ENCODE results near the gene PNLIPRP2. TPM values are rescaled to one million over a fixed set of nuclear protein-coding genes. Genes with fewer than 3 reads are reported as not detected.

Gene PNLIPRP2
- polyA plus RNA-seq, 1 experiment, result not detected

- no peak for TF ChIP-seq CTCF (IDR thresholded peaks at IDR 0.05; ENCODE audit: insufficient read depth, low read depth, low read length)
- Histone ChIP-seq H3K36me3 (ENCODE audit: control insufficient read depth, insufficient read depth, low read length) (no peaks in the 10 kb centered on the region), H3K27me3 (ENCODE audit: control insufficient read depth, insufficient read depth, low read length) (no peaks in the 10 kb centered on the region), H3K4me3 (ENCODE audit: low read depth, low read length) (no peak overlapping the region)
- ChIA-PET POLR2A (no interaction called here), CTCF (interaction anchor here (0.7 kb wide), 1 partner anchor 155 kb away, joined by 3 read pairs; no protein-coding TSS in a partner anchor)
- no peak for DNase-seq (ENCODE audit: low read depth)
Observed at GRCh38 chr10:116631871-116632295, 11.1 kb downstream of the PNLIPRP2 start.

- no peak for TF ChIP-seq CTCF (IDR thresholded peaks at IDR 0.05; ENCODE audit: insufficient read depth, low read depth, low read length)
- Histone ChIP-seq H3K4me3 (ENCODE audit: low read depth, low read length) (no peak overlapping the region), H3K36me3 (ENCODE audit: control insufficient read depth, insufficient read depth, low read length) (no peaks in the 10 kb centered on the region), H3K27me3 (ENCODE audit: control insufficient read depth, insufficient read depth, low read length) (no peaks in the 10 kb centered on the region)
- no peak for DNase-seq (ENCODE audit: low read depth)
- ChIA-PET POLR2A (no interaction called here), CTCF (no interaction called here)
Observed at GRCh38 chr10:116632596-116633215, 12.0 kb downstream of the PNLIPRP2 start.

GRCh38 chr10:116633216-116633600, 12.5 kb downstream of the PNLIPRP2 start:
- DNase-seq (ENCODE audit: low read depth), result no peak
- CTCF ChIA-PET, result no interaction called here
- Histone ChIP-seq H3K36me3 (ENCODE audit: control insufficient read depth, insufficient read depth, low read length) (no peaks in the 10 kb centered on the region), H3K4me3 (ENCODE audit: low read depth, low read length) (no peak overlapping the region), H3K27me3 (ENCODE audit: control insufficient read depth, insufficient read depth, low read length) (no peaks in the 10 kb centered on the region)
- TF ChIP-seq CTCF (IDR thresholded peaks at IDR 0.05; ENCODE audit: insufficient read depth, low read depth, low read length), result no peak
- POLR2A ChIA-PET, result no interaction called here

- DNase-seq (ENCODE audit: low read depth), result no peak
- H3K4me3 ChIP-seq (ENCODE audit: low read depth, low read length), result no peak overlapping the region
- CTCF ChIA-PET, result no interaction called here
- TF ChIP-seq CTCF (IDR thresholded peaks at IDR 0.05; ENCODE audit: insufficient read depth, low read depth, low read length), result no peak
- POLR2A ChIA-PET, result no interaction called here
- no peaks in the 10 kb centered on the region for H3K36me3 ChIP-seq (ENCODE audit: control insufficient read depth, insufficient read depth, low read length)
- H3K27me3 ChIP-seq (ENCODE audit: control insufficient read depth, insufficient read depth, low read length), result no peaks in the 10 kb centered on the region
Observed at GRCh38 chr10:116634126-116634975, 13.6 kb downstream of the PNLIPRP2 start.

GRCh38 chr10:116636385-116636784, 15.6 kb downstream of the PNLIPRP2 start:
- POLR2A ChIA-PET, result no interaction called here
- DNase-seq (ENCODE audit: low read depth), result no peak
- no peak for TF ChIP-seq CTCF (IDR thresholded peaks at IDR 0.05; ENCODE audit: insufficient read depth, low read depth, low read length)
- Histone ChIP-seq H3K27me3 (ENCODE audit: control insufficient read depth, insufficient read depth, low read length) (no peaks in the 10 kb centered on the region), H3K4me3 (ENCODE audit: low read depth, low read length) (no peak overlapping the region), H3K36me3 (ENCODE audit: control insufficient read depth, insufficient read depth, low read length) (no peaks in the 10 kb centered on the region)
- CTCF ChIA-PET, result no interaction called here

Measured in BJ (cell line).